Thymus (tissue), 11 donors: ENCODE measurements around the gene CCDC102B. TPM values are rescaled to one million over a fixed set of nuclear protein-coding genes. Genes with fewer than 3 reads are reported as not detected.
"Not testable (repeated sequence)": the region's sequence is repeated elsewhere in the genome, so short reads cannot be mapped to it uniquely, and the experiment has no call there.

ENCODE experiments used
- DNase-seq, 9 donors: peaks; one replicate each; pipeline ENCODE4 v3.0.0-alpha.2; 2013; ENCODE audit warnings: low spot score in 9 of 9, low read depth in 6 of 9, missing footprints in 1 of 9
- H3K27ac ChIP-seq, 2 donors: one replicate each; pipeline ENCODE4 v1.5.1; 2013; ENCODE audit warnings: control low read depth in 1 of 2, low read depth in 1 of 2, low read length in 1 of 2, mild to moderate bottlenecking in 1 of 2, moderate library complexity in 1 of 2
- H3K27me3 ChIP-seq, 2 donors: one replicate each; pipeline ENCODE4 v1.5.1; 2013; ENCODE audit warnings: low read length in 1 of 2; ENCODE audit not compliant: control insufficient read depth in 2 of 2, insufficient read depth in 1 of 2
- H3K36me3 ChIP-seq, 2 donors: one replicate each; pipeline ENCODE4 v1.5.1; 2013; ENCODE audit warnings: low read length in 1 of 2, mild to moderate bottlenecking in 1 of 2, moderate library complexity in 1 of 2; ENCODE audit not compliant: control insufficient read depth in 2 of 2, insufficient read depth in 2 of 2
- H3K4me1 ChIP-seq, 2 donors: one replicate each; pipeline ENCODE4 v1.5.1; 2013; ENCODE audit warnings: low read length in 2 of 2; ENCODE audit not compliant: control insufficient read depth in 2 of 2, insufficient read depth in 2 of 2
- H3K4me3 ChIP-seq, 2 donors: one replicate each; pipeline ENCODE4 v1.5.1; 2013; ENCODE audit warnings: low read length in 2 of 2, control low read depth in 1 of 2, mild to moderate bottlenecking in 1 of 2
- H3K9me3 ChIP-seq, 2 donors: one replicate each; pipeline ENCODE4 v1.5.1; 2013; ENCODE audit warnings: low read length in 1 of 2, mild to moderate bottlenecking in 1 of 2; ENCODE audit not compliant: control insufficient read depth in 2 of 2, insufficient read depth in 1 of 2
- WGBS: extraction: QIAGEN DNeasy Blood & Tissue Kit; methylation state at CpG from one replicate; pipeline ENCODE4 v1.1.7; 2013; 5-methylcytosine and 5-hydroxymethylcytosine counted together
- polyA plus RNA-seq: library from polyadenylated mRNA; stranded (reverse); fragments of 200-250 nt; gene quantifications from one replicate; pipeline ENCODE4 v1.2.3, GENCODE V29; 2013
- total RNA-seq: library from RNA; stranded (reverse); fragments of 120-200 nt; gene quantifications from one replicate; pipeline ENCODE4 v1.2.4, GENCODE V29; 2013
- donor health status: healthy.

Gene CCDC102B
- total and polyA plus RNA-seq, 2 donors, result 3.0 to 6.1 TPM

GRCh38 chr18:68779169-68779568 is 18.7 kb upstream of the CCDC102B start:
- WGBS, result 91% methylated on average over 3 of the region's 3 CpGs
- no peak for DNase-seq
- no peaks in the 10 kb centered on the region for H3K9me3 ChIP-seq
- no peaks in the 10 kb centered on the region for H3K4me1 ChIP-seq
- no peaks in the 10 kb centered on the region for H3K27me3 ChIP-seq
- H3K4me3 ChIP-seq, result no peak overlapping the region
- H3K27ac ChIP-seq, result no peak overlapping the region
- no peaks in the 10 kb centered on the region for H3K36me3 ChIP-seq

DNA sequence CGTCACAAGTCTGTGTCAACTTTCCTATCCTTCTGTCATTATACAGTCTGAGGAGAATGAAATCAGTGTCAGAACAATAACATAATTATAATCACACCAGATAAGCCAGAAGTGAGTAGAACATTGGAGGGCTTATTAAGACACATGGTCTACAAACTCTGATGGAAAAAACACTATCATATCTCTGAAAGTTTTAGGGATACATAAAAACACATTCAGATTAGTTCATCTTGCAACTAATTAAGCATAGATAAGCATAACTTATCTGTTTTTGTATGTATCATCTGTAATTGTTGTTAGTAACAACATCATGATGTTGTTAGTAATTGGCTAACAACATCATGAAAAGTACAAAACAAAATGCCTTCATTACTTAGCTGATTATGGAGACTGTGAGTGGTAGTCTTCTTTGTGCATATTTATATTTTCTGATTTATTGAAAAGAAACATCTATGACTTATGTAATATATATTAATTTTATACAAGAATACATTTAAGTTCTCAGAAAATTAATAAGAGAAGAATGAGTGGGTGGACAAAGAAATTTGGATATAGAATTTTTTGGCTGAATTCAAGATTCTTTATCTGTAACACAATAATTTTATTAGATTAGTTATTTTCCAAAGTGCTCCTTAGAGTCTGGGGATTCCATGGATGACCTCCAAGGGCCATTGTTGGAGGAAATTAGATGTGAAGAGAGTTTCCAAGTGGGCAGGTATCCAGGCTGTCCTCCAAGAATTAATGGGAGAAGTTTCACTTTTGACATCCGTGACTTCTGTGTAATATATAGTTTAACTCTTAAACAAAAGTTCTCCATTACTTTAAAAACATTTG is 16.9 kb upstream of the CCDC102B start:
- WGBS, result 91% methylated on average over 2 of the region's 2 CpGs
- H3K9me3 ChIP-seq, result no peaks in the 10 kb centered on the region
- no peaks in the 10 kb centered on the region for H3K4me1 ChIP-seq
- no peak overlapping the region for H3K27ac ChIP-seq
- H3K4me3 ChIP-seq, result no peak overlapping the region
- no peaks in the 10 kb centered on the region for H3K27me3 ChIP-seq
- H3K36me3 ChIP-seq, result no peaks in the 10 kb centered on the region
- DNase-seq, result no peak

GRCh38 chr18:68783506-68783905 is 14.4 kb upstream of the CCDC102B start:
- Histone ChIP-seq H3K27me3 (no peaks in the 10 kb centered on the region), H3K4me1 (no peaks in the 10 kb centered on the region), H3K27ac (no peak overlapping the region), H3K4me3 (no peak overlapping the region), H3K36me3 (no peaks in the 10 kb centered on the region), H3K9me3 (no peaks in the 10 kb centered on the region)
- 98% methylated on average over 1 of the region's 1 CpG for WGBS
- no peak for DNase-seq

GRCh38 chr18:68784071-68784470 is 13.8 kb upstream of the CCDC102B start:
- Histone ChIP-seq H3K9me3 (no peaks in the 10 kb centered on the region), H3K4me3 (no peak overlapping the region), H3K4me1 (no peaks in the 10 kb centered on the region), H3K27ac (no peak overlapping the region), H3K36me3 (no peaks in the 10 kb centered on the region), H3K27me3 (no peaks in the 10 kb centered on the region)
- WGBS, result 92% methylated on average over 3 of the region's 3 CpGs
- DNase-seq, result no peak

DNA sequence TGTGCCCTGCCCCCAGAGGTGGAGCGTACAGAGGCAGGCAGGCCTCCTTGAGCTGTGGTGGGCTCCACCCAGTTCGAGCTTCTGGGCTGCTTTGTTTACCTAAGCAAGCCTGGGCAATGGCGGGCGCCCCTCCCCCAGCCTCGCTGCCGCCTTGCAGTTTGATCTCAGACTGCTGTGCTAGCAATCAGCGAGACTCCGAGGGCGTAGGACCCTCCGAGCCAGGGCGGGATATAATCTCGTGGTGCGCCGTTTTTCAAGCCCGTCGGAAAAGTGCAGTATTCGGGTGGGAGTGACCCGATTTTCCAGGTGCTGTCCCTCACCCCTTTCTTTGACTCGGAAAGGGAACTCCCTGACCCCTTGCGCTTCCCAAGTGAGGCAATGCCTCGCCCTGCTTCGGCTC is 7.6 kb upstream of the CCDC102B start:
- not testable (repeated sequence) for H3K36me3 ChIP-seq, H3K27me3 ChIP-seq, DNase-seq, H3K4me1 ChIP-seq, H3K27ac ChIP-seq, H3K4me3 ChIP-seq, H3K9me3 ChIP-seq
- WGBS, result 89% methylated on average over 17 of the region's 22 CpGs

- H3K27me3 ChIP-seq, result no peaks in the 10 kb centered on the region
- H3K27ac ChIP-seq, result no peak overlapping the region
- H3K4me1 ChIP-seq, result no peaks in the 10 kb centered on the region
- no peak overlapping the region for H3K4me3 ChIP-seq
- H3K9me3 ChIP-seq, result no peaks in the 10 kb centered on the region
- no peaks in the 10 kb centered on the region for H3K36me3 ChIP-seq
- 96% methylated on average over 2 of the region's 2 CpGs for whole genome bisulfite sequencing
- DNase-seq, result no peak
Observed at GRCh38 chr18:68791801-68792200, 6.1 kb upstream of the CCDC102B start.

DNA sequence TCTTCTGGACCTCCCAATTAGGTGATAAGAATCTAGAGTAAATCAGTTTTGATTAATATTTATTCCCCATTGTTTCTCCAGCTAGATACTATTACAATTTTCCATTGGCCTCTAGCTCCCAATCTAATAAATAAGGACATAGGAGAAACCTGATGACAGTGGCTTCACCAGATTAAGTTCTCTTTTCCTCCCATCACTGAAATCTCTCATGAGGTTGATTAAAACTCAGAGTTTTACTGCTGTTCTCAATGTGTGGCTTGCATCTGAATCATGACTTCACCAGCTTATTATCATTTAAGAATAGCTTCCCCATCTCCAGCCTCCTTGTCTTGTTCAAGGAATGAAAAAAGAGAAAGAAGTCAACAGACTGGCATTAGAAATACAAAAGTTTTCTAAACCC is 3.9 kb upstream of the CCDC102B start:
- no peaks in the 10 kb centered on the region for H3K4me1 ChIP-seq
- no peak overlapping the region for H3K27ac ChIP-seq
- no peak overlapping the region for H3K4me3 ChIP-seq
- no peaks in the 10 kb centered on the region for H3K36me3 ChIP-seq
- no peak for DNase-seq
- no peaks in the 10 kb centered on the region for H3K27me3 ChIP-seq
- no peaks in the 10 kb centered on the region for H3K9me3 ChIP-seq

GRCh38 chr18:68796936-68797690 is 767 bp upstream of the CCDC102B start:
- 89% methylated on average over 7 of the region's 7 CpGs for WGBS
- Histone ChIP-seq H3K4me3 (no peak overlapping the region), H3K9me3 (no peaks in the 10 kb centered on the region), H3K4me1 (no peaks in the 10 kb centered on the region), H3K36me3 (no peaks in the 10 kb centered on the region), H3K27ac (no peak overlapping the region), H3K27me3 (no peaks in the 10 kb centered on the region)
- DNase-seq, result no peak

GRCh38 chr18:68800075-68800474 is 2.2 kb downstream of the CCDC102B start:
- no peak for DNase-seq
- Histone ChIP-seq H3K27ac (no peak overlapping the region), H3K4me3 (no peak overlapping the region), H3K27me3 (no peaks in the 10 kb centered on the region), H3K4me1 (no peaks in the 10 kb centered on the region), H3K9me3 (no peaks in the 10 kb centered on the region), H3K36me3 (no peaks in the 10 kb centered on the region)
- 88% methylated on average over 7 of the region's 7 CpGs for WGBS
